Breast epithelium (tissue), 3 donors: Measurements from ENCODE around the gene LPAR1.

Source experiments
- POLR2A ChIP-seq: fragments of 450-650 bp; IDR thresholded peaks from one replicate; pipeline ENCODE4 v1.6.1; 2016; ENCODE audit warnings: antibody characterized with exemption, mild to moderate bottlenecking, moderate library complexity
- TF ChIP-seq, protein P1 (sequence below), 3 donors: fragments of 450-650 bp; IDR thresholded peaks; one replicate each; pipeline ENCODE4 v1.5.1; 2016 to 2017; ENCODE audit warnings: antibody characterized with exemption in 3 of 3, mild to moderate bottlenecking in 3 of 3, moderate library complexity in 3 of 3

DNA sequence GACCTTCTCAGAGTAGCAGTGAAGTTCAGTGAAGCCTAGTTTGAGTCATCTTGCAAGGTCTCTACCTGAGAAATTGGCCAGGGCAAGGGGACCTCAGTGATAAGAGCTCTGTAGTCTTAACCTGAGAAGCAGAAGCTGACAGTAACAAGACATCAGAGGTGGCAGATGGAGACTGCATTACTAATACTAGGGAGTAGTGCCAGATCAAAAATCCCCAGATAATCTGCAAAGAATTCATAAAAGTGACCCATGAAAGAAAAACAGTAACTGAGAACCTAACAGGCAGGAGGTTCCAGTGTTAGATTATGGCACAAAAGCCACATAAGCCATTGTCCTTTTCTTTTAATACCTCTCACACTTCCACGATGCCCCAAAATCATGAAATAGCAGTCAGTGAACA, 194.1 kb downstream of the LPAR1 start:
- TF ChIP-seq, protein P1, sequence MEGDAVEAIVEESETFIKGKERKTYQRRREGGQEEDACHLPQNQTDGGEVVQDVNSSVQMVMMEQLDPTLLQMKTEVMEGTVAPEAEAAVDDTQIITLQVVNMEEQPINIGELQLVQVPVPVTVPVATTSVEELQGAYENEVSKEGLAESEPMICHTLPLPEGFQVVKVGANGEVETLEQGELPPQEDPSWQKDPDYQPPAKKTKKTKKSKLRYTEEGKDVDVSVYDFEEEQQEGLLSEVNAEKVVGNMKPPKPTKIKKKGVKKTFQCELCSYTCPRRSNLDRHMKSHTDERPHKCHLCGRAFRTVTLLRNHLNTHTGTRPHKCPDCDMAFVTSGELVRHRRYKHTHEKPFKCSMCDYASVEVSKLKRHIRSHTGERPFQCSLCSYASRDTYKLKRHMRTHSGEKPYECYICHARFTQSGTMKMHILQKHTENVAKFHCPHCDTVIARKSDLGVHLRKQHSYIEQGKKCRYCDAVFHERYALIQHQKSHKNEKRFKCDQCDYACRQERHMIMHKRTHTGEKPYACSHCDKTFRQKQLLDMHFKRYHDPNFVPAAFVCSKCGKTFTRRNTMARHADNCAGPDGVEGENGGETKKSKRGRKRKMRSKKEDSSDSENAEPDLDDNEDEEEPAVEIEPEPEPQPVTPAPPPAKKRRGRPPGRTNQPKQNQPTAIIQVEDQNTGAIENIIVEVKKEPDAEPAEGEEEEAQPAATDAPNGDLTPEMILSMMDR (IDR thresholded peaks at IDR 0.05), result no peak
- no peak for TF ChIP-seq POLR2A
